Testis (tissue), 2 donors: ENCODE data around the gene UGT1A8.

Experiments
- CTCF ChIP-seq, 3 experiments: fragments of 450-650 bp in 2 of 3; fragments of 200-600 bp in 1 of 3; sonication (generic) in 1 of 3; IDR thresholded peaks; one replicate each; pipeline ENCODE4 v1.5.1; 2016 to 2019; ENCODE audit warnings: antibody characterized with exemption in 3 of 3, mild to moderate bottlenecking in 2 of 3, moderate library complexity in 1 of 3
- POLR2A ChIP-seq: fragments of 450-650 bp; IDR thresholded peaks from one replicate; pipeline ENCODE4 v1.6.1; 2017; ENCODE audit warnings: antibody characterized with exemption, mild to moderate bottlenecking, moderate library complexity

- TF ChIP-seq CTCF (IDR thresholded peaks at IDR 0.05) (no peak), POLR2A (no peak)
Observed at GRCh38 chr2:233811087-233811486, 193.7 kb downstream of the UGT1A8 start.
